Karpas-422 (cell line): ENCODE measurements around the gene RAP1GAP2. TPM values are rescaled to one million over a fixed set of nuclear protein-coding genes. Genes with fewer than 3 reads are reported as not detected.

Source experiments
- DNase-seq: peaks from one replicate; pipeline ENCODE4 v3.0.0-alpha.2; 2015
- H2AFZ ChIP-seq: fragments of 200-600 bp; sonication (generic); 2 replicates; pipeline ENCODE4 v1.6.1; 2014; ENCODE audit warnings: antibody characterized with exemption, low read length, mixed read lengths
- H3K27ac ChIP-seq: fragments of 200-600 bp; sonication (generic); 2 replicates; pipeline ENCODE4 v1.5.1; 2014; ENCODE audit warnings: mild to moderate bottlenecking, low read length, moderate library complexity
- H3K27me3 ChIP-seq: fragments of 200-600 bp; sonication (generic); 2 replicates; pipeline ENCODE4 v1.6.1; 2014; ENCODE audit warnings: low read length, mixed read lengths
- H3K36me3 ChIP-seq: fragments of 200-600 bp; sonication (generic); 2 replicates; pipeline ENCODE4 v1.6.1; 2014; ENCODE audit warnings: low read length, mixed read lengths; ENCODE audit not compliant: insufficient read depth
- H3K4me1 ChIP-seq: fragments of 200-600 bp; sonication (generic); 2 replicates; pipeline ENCODE4 v1.6.1; 2014; ENCODE audit warnings: mild to moderate bottlenecking, low read length, mixed read lengths
- H3K4me2 ChIP-seq: fragments of 200-600 bp; sonication (generic); 2 replicates; pipeline ENCODE4 v1.6.1; 2014; ENCODE audit warnings: low read length, low read depth, mild to moderate bottlenecking; ENCODE audit not compliant: poor library complexity, severe bottlenecking
- H3K4me3 ChIP-seq: fragments of 200-600 bp; sonication (generic); 2 replicates; pipeline ENCODE4 v1.5.1; 2014; ENCODE audit warnings: mild to moderate bottlenecking, antibody characterized with exemption, low read length, mixed read lengths
- H3K79me2 ChIP-seq: fragments of 200-600 bp; sonication (generic); 2 replicates; pipeline ENCODE4 v1.6.1; 2014; ENCODE audit warnings: mild to moderate bottlenecking, low read length, mixed read lengths
- H3K9ac ChIP-seq: fragments of 200-600 bp; sonication (generic); 2 replicates; pipeline ENCODE4 v1.6.0; 2014; ENCODE audit warnings: low read length
- H3K9me2 ChIP-seq: fragments of 200-600 bp; sonication (generic), shearing (Covaris generic); replicated peaks from 2 replicates; pipeline ENCODE4 v1.6.0; 2014; ENCODE audit warnings: mild to moderate bottlenecking, low read length, moderate library complexity; ENCODE audit not compliant: insufficient read depth
- H3K9me3 ChIP-seq: fragments of 300-700, 200-600 bp; sonication (generic); 2 replicates; pipeline ENCODE4 v1.6.1; 2014; ENCODE audit warnings: low read length, mixed read lengths
- H4K20me1 ChIP-seq: fragments of 200-600 bp; sonication (generic); 2 replicates; pipeline ENCODE4 v1.6.1; 2014; ENCODE audit warnings: mild to moderate bottlenecking, antibody characterized with exemption, low read length, low read depth; ENCODE audit not compliant: insufficient read depth
- total RNA-seq: library from RNA; depleted of rRNA; stranded (reverse); fragments of >200 nt; shearing (Covaris generic); gene quantifications from 2 replicates; pipeline ENCODE4 v1.2.3, GENCODE V29; 2014; ENCODE audit warnings: low replicate concordance; rRNA removed

The RAP1GAP2 gene
- 6.0 and 11.7 TPM in 2 replicates for total RNA-seq

DNA sequence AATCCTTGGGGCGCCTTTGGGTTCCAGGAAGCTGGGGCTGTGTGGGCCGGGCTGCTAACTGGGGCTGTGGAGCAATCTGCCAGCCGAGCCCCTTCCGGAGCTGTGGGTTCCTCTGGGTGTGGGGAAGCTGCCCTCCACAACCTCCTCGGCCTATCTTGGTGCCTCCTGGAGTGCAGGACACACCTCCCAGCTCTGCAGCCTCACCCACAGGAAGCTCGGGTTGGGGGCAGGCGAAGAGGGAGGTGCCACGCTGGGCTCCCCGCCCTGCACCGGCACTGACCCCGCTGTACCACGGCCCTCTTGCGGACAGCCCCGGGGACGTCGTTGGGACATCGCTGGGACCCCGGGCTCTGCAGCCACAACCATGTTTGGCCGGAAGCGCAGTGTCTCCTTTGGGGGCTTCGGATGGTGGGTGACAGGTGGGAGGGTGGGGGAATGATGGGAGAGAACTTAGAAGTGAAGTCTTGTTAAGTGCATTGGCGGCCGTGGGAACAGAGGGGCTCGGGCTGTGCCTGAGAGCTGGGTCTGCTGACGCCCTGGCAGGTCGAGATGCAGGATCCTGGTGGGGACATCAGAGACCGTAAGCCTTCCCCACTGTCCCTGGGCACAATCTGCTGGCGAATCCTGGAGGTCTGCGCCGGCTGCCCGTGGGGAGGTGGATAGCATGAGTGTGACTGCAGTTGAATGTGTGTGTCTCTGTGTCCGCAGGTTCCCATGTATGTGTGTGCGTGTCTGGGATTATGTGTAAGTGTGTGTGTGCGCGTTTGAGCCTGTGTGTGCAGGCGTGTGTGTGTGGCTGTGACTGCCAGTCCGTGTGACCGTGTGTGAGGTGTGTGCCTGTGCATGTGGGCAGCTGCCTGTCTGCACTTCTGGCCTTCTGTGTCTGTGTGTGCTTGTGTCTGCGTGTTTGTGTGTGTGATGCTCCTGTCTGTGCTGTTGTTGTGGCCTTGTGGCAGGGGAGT is at the start of gene RAP1GAP2:
TSS of gene RAP1GAP2 (plus strand) at position 275 of the 962 bp plus-strand sequence. CDS start at position 365, 90 bp downstream.
- Histone ChIP-seq H3K4me2 (no peak within 1 kb of the TSS), H3K9ac (no peak within 1 kb of the TSS), H2AFZ (no peak within 1 kb of the TSS), H3K4me3 (no peak within 1 kb of the TSS), H4K20me1 (no peaks in the 10 kb centered on the region), H3K9me3 (no peaks in the 10 kb centered on the region), H3K36me3 (no peaks in the 10 kb centered on the region), H3K9me2 (no peaks in the 10 kb centered on the region), H3K27ac (no peak within 1 kb of the TSS), H3K27me3 (no peaks in the 10 kb centered on the region), H3K4me1 (no peaks in the 10 kb centered on the region), H3K79me2 (no peaks in the 10 kb centered on the region)
- DNase-seq: no peak

DNA sequence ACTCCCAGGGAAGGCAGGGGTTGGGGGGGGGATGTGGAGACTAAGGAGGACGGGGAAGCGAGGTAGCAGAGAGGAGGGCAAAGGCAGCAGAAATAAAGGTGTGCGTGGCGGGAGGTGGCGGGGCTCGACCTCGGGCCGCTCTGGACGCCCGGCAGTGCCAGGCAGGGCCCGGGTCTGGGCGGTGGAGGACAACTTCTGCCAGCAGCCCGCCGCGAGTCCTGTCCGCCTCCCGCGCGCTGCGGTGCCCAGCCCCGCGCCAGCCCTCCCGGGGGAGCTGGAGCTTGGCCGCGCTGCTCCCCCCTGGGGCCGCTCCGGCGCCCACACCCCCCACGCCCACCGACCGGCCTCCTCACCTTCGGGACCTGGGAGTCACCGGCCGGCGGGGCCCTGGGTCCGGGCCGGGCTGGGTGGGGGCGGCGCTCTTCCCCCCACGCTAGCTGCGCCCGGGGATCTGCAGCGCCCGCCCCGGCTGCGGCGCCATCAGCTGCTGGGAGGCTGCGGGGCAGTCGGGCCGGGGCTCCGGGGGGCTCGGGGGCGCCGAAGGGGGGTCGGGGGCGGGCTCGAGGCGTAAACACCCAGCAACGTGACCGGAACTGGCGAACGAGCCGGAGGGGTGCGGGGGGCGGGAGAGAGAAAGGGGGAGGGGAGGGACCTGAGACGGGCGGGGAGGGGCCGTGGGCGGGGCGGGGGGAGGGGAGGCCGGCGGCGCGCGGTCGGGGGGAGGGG is 47.0 kb upstream of the RAP1GAP2 start, which contains the start of gene CCDC92B:
TSS of gene CCDC92B (minus strand) at position 595 of the 726 bp plus-strand sequence. CDS start 14,507 bp downstream, outside the sequence.
- no peaks in the 10 kb centered on the region for H3K79me2 ChIP-seq
- no peak within 1 kb of the TSS for H3K4me3 ChIP-seq
- H4K20me1 ChIP-seq: no peaks in the 10 kb centered on the region
- no peak within 1 kb of the TSS for H3K9ac ChIP-seq
- DNase-seq: no peak
- H3K27me3 ChIP-seq: no peaks in the 10 kb centered on the region
- H3K36me3 ChIP-seq: no peaks in the 10 kb centered on the region
- no peaks in the 10 kb centered on the region for H3K9me2 ChIP-seq
- H3K27ac ChIP-seq: no peak within 1 kb of the TSS
- no peaks in the 10 kb centered on the region for H3K9me3 ChIP-seq
- H2AFZ ChIP-seq: no peak within 1 kb of the TSS
- no peaks in the 10 kb centered on the region for H3K4me1 ChIP-seq
- no peak within 1 kb of the TSS for H3K4me2 ChIP-seq

DNA sequence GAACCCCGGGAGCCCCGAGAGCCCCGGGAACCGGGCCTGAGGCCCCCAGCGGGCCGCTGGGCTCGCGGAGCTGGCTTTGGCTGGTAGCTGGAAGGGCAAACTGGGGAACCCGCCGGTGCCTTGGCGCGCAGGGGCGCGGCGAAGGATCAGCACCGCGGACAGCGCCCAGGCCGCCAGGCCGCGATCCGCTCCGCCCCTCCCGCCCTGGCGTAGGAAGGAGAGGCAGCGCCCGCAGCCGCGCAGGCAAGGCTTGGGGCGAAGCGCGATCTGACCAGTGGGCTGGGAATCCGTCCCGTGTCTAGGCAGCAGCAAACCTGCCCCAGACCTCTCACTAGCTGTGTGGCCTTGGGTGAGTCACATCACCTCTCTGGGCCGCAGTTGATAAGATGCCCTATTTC is 46.5 kb upstream of the RAP1GAP2 start:
- DNase-seq: peak; percentile 87
- Histone ChIP-seq H3K36me3 (no peaks in the 10 kb centered on the region), H2AFZ (no peak overlapping the region), H3K79me2 (no peaks in the 10 kb centered on the region), H3K4me2 (no peak overlapping the region), H3K9me3 (no peaks in the 10 kb centered on the region), H3K4me1 (no peaks in the 10 kb centered on the region), H3K9me2 (no peaks in the 10 kb centered on the region), H3K27me3 (no peaks in the 10 kb centered on the region), H4K20me1 (no peaks in the 10 kb centered on the region), H3K9ac (no peak overlapping the region), H3K4me3 (no peak overlapping the region), H3K27ac (no peak overlapping the region)

- DNase-seq: no peak
- no peak overlapping the region for H3K9ac ChIP-seq
- H3K9me3 ChIP-seq: no peaks in the 10 kb centered on the region
- no peak overlapping the region for H3K27ac ChIP-seq
- no peaks in the 10 kb centered on the region for H3K79me2 ChIP-seq
- no peaks in the 10 kb centered on the region for H3K36me3 ChIP-seq
- no peaks in the 10 kb centered on the region for H3K27me3 ChIP-seq
- no peak overlapping the region for H3K4me2 ChIP-seq
- no peaks in the 10 kb centered on the region for H4K20me1 ChIP-seq
- no peaks in the 10 kb centered on the region for H3K4me1 ChIP-seq
- no peak overlapping the region for H3K4me3 ChIP-seq
- H3K9me2 ChIP-seq: no peaks in the 10 kb centered on the region
- H2AFZ ChIP-seq: no peak overlapping the region
These were observed 45.5 kb upstream of the RAP1GAP2 start for GRCh38 chr17:2750721-2751120.

GRCh38 chr17:2751491-2751890 is 44.7 kb upstream of the RAP1GAP2 start:
- Histone ChIP-seq H3K79me2 (no peaks in the 10 kb centered on the region), H3K9me3 (no peaks in the 10 kb centered on the region), H2AFZ (no peak overlapping the region), H3K36me3 (no peaks in the 10 kb centered on the region), H3K27me3 (no peaks in the 10 kb centered on the region), H3K4me1 (no peaks in the 10 kb centered on the region), H3K27ac (no peak overlapping the region), H3K9me2 (no peaks in the 10 kb centered on the region), H4K20me1 (no peaks in the 10 kb centered on the region), H3K4me2 (no peak overlapping the region), H3K4me3 (no peak overlapping the region), H3K9ac (no peak overlapping the region)
- no peak for DNase-seq

GRCh38 chr17:2755891-2756724 is 40.1 kb upstream of the RAP1GAP2 start:
- H3K4me2 ChIP-seq: no peak overlapping the region
- H3K4me1 ChIP-seq: no peaks in the 10 kb centered on the region
- no peaks in the 10 kb centered on the region for H3K79me2 ChIP-seq
- H2AFZ ChIP-seq: no peak overlapping the region
- no peaks in the 10 kb centered on the region for H3K9me2 ChIP-seq
- H4K20me1 ChIP-seq: no peaks in the 10 kb centered on the region
- H3K4me3 ChIP-seq: no peak overlapping the region
- no peak overlapping the region for H3K9ac ChIP-seq
- no peaks in the 10 kb centered on the region for H3K9me3 ChIP-seq
- no peaks in the 10 kb centered on the region for H3K27me3 ChIP-seq
- no peaks in the 10 kb centered on the region for H3K36me3 ChIP-seq
- no peak for DNase-seq
- no peak overlapping the region for H3K27ac ChIP-seq

- Histone ChIP-seq H3K4me3 (no peak overlapping the region), H3K79me2 (no peaks in the 10 kb centered on the region), H3K4me1 (no peaks in the 10 kb centered on the region), H3K9ac (no peak overlapping the region), H3K36me3 (no peaks in the 10 kb centered on the region), H2AFZ (no peak overlapping the region), H3K4me2 (no peak overlapping the region), H3K27me3 (no peaks in the 10 kb centered on the region), H4K20me1 (no peaks in the 10 kb centered on the region), H3K27ac (no peak overlapping the region), H3K9me3 (no peaks in the 10 kb centered on the region), H3K9me2 (no peaks in the 10 kb centered on the region)
- DNase-seq: no peak
These were observed 37.4 kb upstream of the RAP1GAP2 start for GRCh38 chr17:2758870-2759269.
